Adipocyte (in vitro differentiated cells): ENCODE results near the gene NAV2.

ENCODE experiments used
- DNase-seq: peaks from one replicate; pipeline ENCODE4 v3.0.0-alpha.2; 2015; ENCODE audit warnings: low read depth
- H3K27me3 ChIP-seq: replicated peaks from 2 replicates; pipeline ENCODE4 v1.7.0; 2013; ENCODE audit warnings: mild to moderate bottlenecking, low read length, moderate library complexity; ENCODE audit not compliant: control insufficient read depth, insufficient read depth
- H3K36me3 ChIP-seq: 2 replicates; pipeline ENCODE4 v1.7.0; 2013; ENCODE audit warnings: low read length, mild to moderate bottlenecking, moderate library complexity; ENCODE audit not compliant: control insufficient read depth, insufficient read depth, severe bottlenecking
- H3K4me1 ChIP-seq: 2 replicates; pipeline ENCODE4 v1.7.0; 2013; ENCODE audit warnings: mild to moderate bottlenecking, low read length, moderate library complexity; ENCODE audit not compliant: control insufficient read depth, insufficient read depth
- H3K4me3 ChIP-seq: 2 replicates; pipeline ENCODE4 v1.7.0; 2013; ENCODE audit warnings: mild to moderate bottlenecking, low read length, moderate library complexity
- H3K9ac ChIP-seq: 2 replicates; pipeline ENCODE4 v1.7.0; 2013; ENCODE audit warnings: mild to moderate bottlenecking, low read length, moderate library complexity
- H3K9me3 ChIP-seq: 2 replicates; pipeline ENCODE4 v1.7.0; 2013; ENCODE audit warnings: mild to moderate bottlenecking, low read length, moderate library complexity; ENCODE audit not compliant: control insufficient read depth

Gene NAV2

DNA sequence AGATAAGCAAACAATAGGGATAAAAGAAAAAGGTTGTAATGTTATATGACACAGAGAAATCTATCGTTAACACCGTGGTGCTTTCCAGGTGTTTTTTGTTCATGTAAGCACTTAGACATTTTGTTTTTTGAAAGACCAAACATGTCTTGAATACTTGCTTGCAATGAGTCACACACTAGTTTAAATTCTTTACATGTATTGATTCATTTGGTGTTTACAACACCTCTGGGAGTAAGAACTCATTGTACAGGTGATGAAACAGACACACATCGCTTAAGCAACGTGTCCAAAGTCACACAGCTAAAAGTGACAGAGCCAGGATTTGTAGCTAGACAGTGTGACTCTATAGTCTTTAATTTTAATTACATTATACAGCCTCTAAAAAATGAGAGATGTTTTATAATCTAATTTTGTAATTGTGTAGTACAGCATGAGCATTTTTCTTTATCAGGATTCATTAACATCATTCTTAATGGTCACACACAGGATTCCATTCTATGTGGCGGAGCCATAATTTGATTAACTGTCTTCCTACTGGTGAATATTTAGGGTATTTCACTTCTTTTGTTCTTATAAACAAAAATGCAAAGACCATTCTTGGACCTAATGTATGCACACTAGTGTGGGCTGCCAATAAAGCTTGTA is 298.8 kb downstream of the NAV2 start:
- Histone ChIP-seq H3K4me3 (no peak overlapping the region), H3K4me1 (peaks cover 30% of the 10 kb centered on the region), H3K27me3 (no peaks in the 10 kb centered on the region), H3K9ac (no peak overlapping the region), H3K36me3 (peaks cover 24% of the 10 kb centered on the region), H3K9me3 (no peaks in the 10 kb centered on the region)
- peak; percentile 29 for DNase-seq

DNA sequence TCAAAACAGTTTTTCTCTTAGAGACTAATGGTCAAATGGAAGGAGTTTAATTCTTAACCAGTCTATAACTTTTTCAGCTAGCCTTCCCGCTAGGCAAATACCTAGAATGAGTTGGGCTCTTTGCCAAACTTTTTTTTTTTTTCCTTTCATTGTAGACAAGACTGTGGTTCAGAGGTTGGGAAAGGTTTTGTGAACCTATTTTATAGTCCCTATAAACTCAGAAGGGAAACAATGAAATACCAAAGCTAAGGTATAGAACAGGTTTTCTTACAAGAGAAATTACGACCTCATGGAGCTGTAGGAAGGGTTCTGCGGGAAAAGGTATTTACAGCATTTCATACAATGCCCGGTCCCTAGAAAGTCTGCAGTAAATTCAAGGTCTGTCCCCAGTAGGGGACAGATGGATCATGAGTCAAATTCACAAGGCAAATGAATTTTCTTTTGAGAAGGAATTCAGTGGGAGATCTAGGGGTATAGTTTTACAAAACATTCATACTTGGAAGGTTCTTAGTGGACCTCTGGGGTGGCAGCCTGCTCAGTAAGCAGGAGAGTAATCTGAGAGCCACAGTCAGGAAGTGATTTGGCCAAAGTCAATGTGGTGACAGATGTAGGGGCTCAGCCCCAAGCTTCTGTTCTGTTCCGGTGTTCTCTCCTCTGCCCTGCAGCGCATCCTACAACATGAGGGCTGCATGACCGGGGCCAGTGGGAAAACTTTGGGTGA is 300.9 kb downstream of the NAV2 start:
- Histone ChIP-seq H3K9me3 (no peaks in the 10 kb centered on the region), H3K4me3 (no peak overlapping the region), H3K9ac (no peak overlapping the region), H3K36me3 (peaks cover 7% of the 10 kb centered on the region), H3K27me3 (no peaks in the 10 kb centered on the region), H3K4me1 (peaks cover 25% of the 10 kb centered on the region)
- peak; percentile 9 for DNase-seq

DNA sequence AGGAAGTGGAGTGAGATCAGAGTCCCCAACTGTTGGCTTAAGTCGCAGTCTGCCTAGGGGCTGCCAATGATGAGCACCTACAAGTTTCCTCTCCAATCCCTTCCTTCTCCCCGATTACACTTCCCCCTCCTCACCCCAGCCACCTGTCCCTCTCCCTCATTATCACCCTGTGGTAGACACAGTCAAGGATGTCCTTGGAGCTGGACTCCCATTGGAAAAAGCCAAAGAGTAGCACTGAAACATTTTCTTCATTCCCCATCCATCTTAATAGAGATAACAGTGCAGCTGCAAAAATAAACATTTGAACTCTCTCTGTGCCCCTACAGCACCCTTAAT is 301.4 kb downstream of the NAV2 start:
- no peak for DNase-seq
- peaks cover 5% of the 10 kb centered on the region for H3K36me3 ChIP-seq
- no peaks in the 10 kb centered on the region for H3K27me3 ChIP-seq
- H3K4me1 ChIP-seq, result peaks cover 20% of the 10 kb centered on the region
- no peak overlapping the region for H3K9ac ChIP-seq
- H3K4me3 ChIP-seq, result no peak overlapping the region
- no peaks in the 10 kb centered on the region for H3K9me3 ChIP-seq

DNA sequence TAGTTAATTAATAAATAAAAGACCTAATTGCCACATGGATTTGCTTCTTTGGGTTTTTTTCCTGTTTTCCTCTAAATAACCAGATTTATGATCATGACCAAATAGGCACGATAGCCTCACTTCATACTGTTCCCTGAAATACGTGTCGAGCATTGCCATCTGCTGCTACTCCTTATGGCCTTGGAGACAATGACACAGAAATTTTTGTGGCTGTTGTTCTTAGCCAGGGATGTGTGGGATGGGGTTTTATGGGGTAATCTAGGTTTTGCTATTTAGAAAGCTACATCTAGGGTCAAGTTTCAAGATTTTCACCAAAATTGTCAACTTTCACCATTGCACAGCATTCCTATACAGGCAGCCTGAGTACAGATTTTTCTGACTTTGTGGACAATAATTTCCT is 302.5 kb downstream of the NAV2 start:
- Histone ChIP-seq H3K4me3 (no peak overlapping the region), H3K9me3 (no peaks in the 10 kb centered on the region), H3K27me3 (no peaks in the 10 kb centered on the region), H3K9ac (no peak overlapping the region), H3K36me3 (peaks cover 5% of the 10 kb centered on the region), H3K4me1 (peaks cover 20% of the 10 kb centered on the region)
- DNase-seq, result peak; percentile 34

DNA sequence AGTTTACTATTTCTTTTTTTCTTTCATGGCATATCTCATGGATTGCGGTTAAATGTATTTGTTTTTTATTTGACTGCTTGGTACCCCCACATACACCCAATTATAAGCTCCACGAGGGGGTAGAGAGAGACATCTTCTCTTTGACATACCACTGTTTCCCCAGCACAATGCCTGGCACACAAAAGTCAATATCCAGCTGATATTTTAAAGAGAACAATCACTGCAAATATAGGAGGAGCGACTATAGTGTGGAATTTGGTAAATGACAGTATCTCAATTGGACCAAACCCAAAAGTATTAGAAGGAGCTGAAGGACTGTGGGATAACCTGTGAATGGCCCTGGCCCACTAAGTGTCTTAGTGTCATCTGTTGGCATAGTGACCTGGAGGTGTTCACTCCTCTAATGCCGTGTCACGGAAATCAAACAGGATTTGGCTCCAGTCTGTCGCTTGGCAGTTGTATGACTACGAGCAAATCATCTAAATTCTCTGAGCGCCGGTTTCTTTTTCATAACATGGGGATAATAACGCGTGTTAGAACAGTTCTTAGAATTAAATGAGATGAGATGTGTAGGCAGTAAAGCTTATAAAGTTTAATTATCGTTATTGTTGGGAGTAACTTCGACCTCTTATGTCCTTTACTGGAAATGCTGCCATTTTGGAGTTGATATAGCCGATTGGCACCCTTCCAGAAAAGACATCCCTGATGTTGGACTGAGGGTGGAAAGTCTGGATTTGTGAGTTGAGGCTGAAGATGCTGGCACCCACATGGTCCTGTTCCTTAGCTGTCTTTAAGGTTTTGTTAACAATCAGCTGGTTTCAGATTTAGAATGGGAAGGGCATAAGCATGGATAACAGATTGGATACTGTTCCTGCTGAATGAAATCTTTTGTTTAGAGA is 303.1 kb downstream of the NAV2 start:
- no peaks in the 10 kb centered on the region for H3K9me3 ChIP-seq
- no peak for DNase-seq
- H3K4me3 ChIP-seq, result no peak overlapping the region
- H3K4me1 ChIP-seq, result peaks cover 19% of the 10 kb centered on the region
- H3K27me3 ChIP-seq, result no peaks in the 10 kb centered on the region
- H3K9ac ChIP-seq, result no peak overlapping the region
- peaks cover 5% of the 10 kb centered on the region for H3K36me3 ChIP-seq

DNA sequence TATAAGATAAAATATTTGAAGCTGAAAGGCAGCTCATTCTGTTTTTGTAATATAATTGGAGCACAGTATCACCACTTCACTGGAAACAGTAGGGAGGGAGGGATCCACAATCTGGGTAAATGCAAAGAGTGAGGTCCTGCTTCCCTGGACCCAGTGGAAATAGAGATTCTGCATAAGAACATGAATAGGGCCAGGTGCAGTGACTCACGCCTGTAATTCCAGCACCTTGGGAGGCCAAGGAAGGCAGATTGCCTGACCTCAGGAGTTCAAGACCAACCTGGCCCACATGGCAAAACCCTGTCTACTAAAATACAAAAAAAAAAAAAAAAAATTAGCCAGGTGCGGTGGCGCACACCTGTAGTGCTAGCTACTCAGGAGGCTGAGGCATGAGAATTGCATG is 303.9 kb downstream of the NAV2 start:
- Histone ChIP-seq H3K4me3 (no peak overlapping the region), H3K27me3 (no peaks in the 10 kb centered on the region), H3K4me1 (peaks cover 12% of the 10 kb centered on the region), H3K9me3 (no peaks in the 10 kb centered on the region), H3K9ac (no peak overlapping the region), H3K36me3 (peaks cover 5% of the 10 kb centered on the region)
- no peak for DNase-seq

DNA sequence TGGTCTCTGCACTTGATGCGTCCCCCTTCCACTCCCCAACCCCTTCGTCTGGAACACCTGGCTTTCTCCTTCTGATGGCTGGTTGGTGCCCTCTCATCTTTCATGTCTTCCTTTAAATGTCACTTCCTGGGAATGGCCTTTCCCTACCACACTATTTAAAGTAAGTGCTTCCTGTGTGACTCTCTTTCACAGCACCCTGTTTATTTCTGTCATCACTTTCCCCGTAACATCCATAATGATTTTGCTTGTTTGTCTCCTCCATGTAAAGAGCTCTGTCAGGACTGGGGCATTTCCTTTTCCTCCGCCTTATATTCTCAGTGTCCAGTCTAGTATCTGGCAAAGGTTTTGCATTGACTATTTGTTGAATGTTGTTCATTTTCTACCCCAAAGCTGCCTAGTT is 304.7 kb downstream of the NAV2 start:
- H3K4me1 ChIP-seq, result peaks cover 7% of the 10 kb centered on the region
- H3K9ac ChIP-seq, result no peak overlapping the region
- DNase-seq, result no peak
- no peaks in the 10 kb centered on the region for H3K9me3 ChIP-seq
- no peaks in the 10 kb centered on the region for H3K27me3 ChIP-seq
- H3K4me3 ChIP-seq, result no peak overlapping the region
- H3K36me3 ChIP-seq, result peaks cover 5% of the 10 kb centered on the region

DNA sequence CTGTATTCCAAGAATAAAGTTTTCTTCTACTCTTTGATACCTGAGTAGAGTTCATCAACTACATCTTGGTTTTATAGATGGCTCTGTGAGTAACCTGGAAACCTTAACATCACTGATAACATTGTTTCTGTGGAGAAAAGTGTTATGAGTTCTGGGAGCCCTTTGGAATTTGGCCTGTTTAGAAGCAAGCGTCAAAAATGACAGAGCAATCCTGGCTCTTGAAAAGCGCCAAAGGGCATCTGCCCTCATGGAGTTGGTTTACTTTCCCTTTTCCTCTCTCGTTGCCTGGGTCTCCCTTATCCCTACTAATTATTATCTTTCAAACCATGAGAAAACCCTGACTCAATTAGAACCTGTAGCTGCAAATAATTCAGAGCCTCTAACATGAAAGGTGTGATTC is 307.6 kb downstream of the NAV2 start:
- no peaks in the 10 kb centered on the region for H3K27me3 ChIP-seq
- H3K9ac ChIP-seq, result no peak overlapping the region
- no peaks in the 10 kb centered on the region for H3K9me3 ChIP-seq
- no peak overlapping the region for H3K4me3 ChIP-seq
- H3K4me1 ChIP-seq, result peaks cover 4% of the 10 kb centered on the region
- no peak for DNase-seq
- peaks cover 5% of the 10 kb centered on the region for H3K36me3 ChIP-seq

DNA sequence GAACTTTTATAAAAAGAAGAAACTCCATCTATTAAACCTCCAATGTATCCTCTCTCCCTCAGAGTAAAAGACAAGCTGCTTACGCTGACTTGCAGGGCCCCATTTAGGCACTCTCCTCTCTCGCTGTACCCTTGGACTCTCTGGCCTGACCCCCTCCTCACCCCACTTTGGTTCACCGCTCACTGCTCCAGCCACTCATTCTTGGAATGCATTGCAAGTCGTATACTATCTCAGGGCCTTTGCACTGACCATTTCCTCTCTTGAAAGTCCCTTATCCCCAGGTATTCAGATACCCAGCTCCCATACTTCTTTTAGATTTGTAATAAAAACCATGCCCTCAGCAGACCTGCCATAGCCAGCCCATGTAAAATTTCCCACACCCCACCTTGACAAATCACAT is 308.1 kb downstream of the NAV2 start:
- DNase-seq, result no peak
- H3K9ac ChIP-seq, result no peak overlapping the region

DNA sequence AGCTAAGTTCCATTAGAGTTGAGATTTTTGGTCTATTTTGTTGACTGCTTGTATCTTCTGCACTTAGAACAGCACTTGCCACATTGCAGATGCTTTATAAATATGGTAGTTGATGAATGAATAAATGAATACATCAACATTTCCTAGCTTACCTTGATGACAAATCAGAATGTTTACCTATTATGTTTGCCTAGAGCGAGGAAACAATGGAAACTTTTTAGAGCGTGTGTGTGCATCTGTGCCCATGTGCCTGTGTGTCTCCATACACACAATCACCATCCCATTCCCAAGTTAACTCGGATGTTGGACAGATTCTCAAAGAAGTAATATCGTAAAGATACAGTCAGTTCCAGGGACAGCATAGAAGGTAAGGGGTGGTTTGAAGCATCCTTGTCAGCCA is 308.6 kb downstream of the NAV2 start:
- no peaks in the 10 kb centered on the region for H3K27me3 ChIP-seq
- H3K4me3 ChIP-seq, result no peak overlapping the region
- H3K9ac ChIP-seq, result no peak overlapping the region

More for the DNA sequence above, 308.1 kb downstream of the NAV2 start:
- Histone ChIP-seq H3K4me1 (no peaks in the 10 kb centered on the region), H3K9me3 (no peaks in the 10 kb centered on the region), H3K27me3 (no peaks in the 10 kb centered on the region), H3K36me3 (peaks cover under 1% of the 10 kb centered on the region), H3K4me3 (no peak overlapping the region)

DNA sequence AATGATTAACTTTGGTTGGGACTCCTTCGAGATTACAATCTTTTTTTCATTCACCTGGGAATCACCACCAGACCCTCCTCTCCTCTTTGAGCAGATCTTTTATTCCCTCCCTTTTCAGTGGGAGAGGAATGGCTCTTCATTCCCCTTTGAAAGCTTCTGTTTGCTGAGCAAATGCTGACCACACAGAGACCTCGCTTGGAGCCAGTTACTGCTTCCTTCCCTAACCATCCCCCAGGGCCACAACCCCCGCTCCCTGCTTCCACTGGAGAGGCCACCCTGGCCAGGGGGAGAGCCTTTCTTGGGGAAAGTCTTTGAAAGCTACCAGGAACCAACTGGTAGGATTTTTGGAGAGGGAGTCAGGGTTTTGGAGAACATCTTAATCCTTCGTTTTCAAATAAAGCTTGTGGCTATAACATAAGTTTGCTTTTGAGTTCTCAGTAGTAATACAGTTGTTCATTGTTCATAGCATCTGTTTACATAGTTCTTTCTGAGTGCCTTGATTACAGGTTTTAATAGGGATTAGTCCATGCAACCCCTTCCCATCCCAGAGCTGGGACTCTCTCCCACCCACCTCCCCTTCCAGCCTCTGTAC is 309.2 kb downstream of the NAV2 start:
- Histone ChIP-seq H3K9ac (no peak overlapping the region), H3K4me1 (no peaks in the 10 kb centered on the region), H3K9me3 (no peaks in the 10 kb centered on the region), H3K36me3 (no peaks in the 10 kb centered on the region), H3K27me3 (no peaks in the 10 kb centered on the region), H3K4me3 (no peak overlapping the region)
- DNase-seq, result no peak

More for the DNA sequence above, 308.6 kb downstream of the NAV2 start:
- no peaks in the 10 kb centered on the region for H3K9me3 ChIP-seq
- DNase-seq, result no peak
- no peaks in the 10 kb centered on the region for H3K4me1 ChIP-seq
- no peaks in the 10 kb centered on the region for H3K36me3 ChIP-seq
